Activated CD8-positive, alpha-beta memory T cell treated with anti-CD3 and anti-CD28 coated beads, Interleukin-2, amount 50 U/mL, for 1 hour (primary cell): ENCODE results near the gene UPK3BL2.
"Not testable (repeated sequence)": the region's sequence is repeated elsewhere in the genome, so short reads cannot be mapped to it uniquely, and the experiment has no call there.

Experiments
- DNase-seq: peaks from one replicate; pipeline ENCODE4 v3.0.0-alpha.2; 2020; ENCODE audit errors: extremely low read depth

UPK3BL2 gene

DNA sequence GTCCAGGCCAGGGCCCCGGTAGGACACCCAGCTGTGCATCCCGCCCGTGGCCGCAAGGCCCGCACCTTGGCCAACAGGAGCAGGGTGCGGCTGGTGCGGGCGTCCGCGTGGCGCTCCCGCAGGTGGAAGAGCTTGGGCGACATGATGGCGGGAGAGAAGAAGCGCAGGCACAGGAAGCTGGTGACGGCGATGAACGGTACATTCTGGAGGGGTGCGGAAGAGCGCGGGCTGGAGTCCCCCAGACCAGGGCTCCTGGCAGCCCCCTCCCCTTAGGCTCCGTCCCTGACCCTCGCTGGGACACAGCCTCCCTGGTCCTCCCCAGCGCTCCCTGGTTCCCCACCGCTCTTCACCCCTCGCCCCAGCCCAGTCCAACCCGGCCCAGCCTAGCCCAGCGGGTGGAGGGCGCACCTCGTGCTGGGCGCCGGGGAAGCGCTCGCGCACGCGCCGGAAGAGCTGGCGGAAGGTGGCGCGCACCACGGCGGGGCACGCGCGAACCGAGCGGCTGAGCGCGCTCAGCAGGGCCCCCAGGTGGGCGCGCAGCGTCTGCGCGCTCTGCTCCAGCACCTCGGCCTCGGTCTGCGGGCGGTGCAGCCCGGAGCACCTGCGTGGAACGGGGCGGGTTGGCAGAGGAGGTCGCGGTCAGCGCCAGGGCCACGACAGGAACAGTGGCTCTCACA lies 48.9 kb downstream of the UPK3BL2 start:
- not testable (repeated sequence) for DNase-seq

DNA sequence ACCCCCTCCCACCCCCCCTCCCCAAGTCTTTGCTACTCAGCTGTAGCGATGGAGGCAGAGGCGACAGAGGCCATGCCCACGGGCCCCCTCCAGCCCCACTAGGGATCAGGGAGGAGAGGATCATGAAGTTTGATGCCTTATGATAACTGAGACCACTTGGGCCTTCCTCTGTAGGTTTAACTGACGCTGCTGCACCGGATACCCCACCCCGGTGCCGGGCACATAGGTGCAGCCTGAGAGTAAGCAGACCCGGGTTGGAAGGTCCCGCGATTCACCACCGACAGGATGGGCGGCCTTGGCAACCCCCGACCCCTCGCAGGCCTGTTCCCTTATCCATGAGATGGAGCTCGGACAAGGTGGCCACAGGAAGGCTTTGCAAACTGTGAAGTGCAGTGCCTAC lies 49.5 kb downstream of the UPK3BL2 start:
- not testable (repeated sequence) for DNase-seq

DNA sequence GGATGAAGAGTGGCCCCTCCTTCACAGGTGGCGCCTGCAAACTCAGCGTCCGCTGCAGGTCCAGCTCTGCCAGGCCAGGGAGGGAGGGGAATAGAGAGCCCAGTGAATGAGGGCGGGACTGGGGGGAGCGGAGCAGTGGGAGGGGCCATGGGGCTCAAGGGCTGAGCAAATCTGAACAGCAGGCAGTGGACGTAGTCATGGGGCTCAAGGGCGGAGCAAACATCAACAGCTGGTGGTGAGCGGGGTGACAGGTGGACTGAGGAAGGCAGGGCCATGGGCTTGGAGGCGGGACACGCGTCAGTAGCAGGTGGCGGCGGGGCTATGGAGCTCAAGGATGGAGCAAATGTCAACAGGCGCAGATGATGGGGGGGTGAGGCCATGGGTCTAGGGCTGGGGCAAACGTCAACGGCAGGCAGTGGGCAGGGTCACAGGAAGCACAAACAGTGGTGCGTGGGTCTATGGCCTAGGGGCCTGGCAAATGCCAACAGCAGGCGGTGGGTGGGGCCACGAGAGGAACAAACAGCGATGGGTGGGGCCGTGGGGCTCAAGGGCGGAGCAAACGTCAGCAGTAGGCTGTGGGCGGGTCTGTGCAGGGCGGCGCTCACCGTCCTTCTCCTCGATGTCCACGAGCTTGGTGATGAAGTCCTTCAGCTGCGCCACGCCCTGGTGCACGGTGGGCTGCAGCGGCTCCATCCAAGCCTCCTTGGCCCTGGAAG lies 50.1 kb downstream of the UPK3BL2 start:
- not testable (repeated sequence) for DNase-seq

DNA sequence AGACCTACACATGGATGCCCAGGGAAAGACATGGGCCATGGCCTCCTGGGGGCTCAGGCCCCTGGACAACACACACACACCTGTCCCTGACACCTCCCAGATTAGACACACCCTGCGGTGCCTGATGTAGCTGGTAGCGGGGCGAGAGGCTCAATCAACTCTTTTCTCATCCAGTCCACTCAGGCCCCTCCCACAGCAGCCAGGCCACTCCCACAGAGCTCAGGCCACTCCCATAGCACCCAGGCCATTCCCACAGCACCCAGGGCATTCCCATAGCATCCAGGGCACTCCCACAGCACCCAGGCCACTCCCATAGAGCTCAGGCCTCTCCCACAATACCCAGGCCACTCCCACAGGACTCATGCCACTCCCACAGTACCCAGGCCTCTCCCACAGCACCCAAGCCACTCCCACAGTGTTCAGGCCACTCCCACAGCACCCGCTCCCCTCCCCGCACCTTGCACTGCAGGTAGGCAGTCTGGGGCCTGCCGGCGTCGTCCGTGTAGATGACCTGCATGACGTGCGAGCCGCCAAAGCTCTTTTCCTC lies 52.9 kb downstream of the UPK3BL2 start:
- DNase-seq: not testable (repeated sequence)
